CD4-positive, alpha-beta memory T cell (primary cell): ENCODE measurements around the gene ASPM. TPM values are rescaled to one million over a fixed set of nuclear protein-coding genes. Genes with fewer than 3 reads are reported as not detected.

ENCODE experiments used
- CTCF ChIA-PET: fragments of 350-600 bp; sonication (Branson Sonifier 250); formaldehyde crosslinking; loops from one replicate; lab custom pipeline; 2021; ENCODE audit warnings: inconsistent platforms; ENCODE audit not compliant: partially characterized antibody; lab: Charles Lee
- POLR2A ChIA-PET: fragments of 350-600 bp; sonication (Branson Sonifier 250); formaldehyde crosslinking; loops from one replicate; lab custom pipeline; 2021; ENCODE audit not compliant: partially characterized antibody; lab: Charles Lee
- DNase-seq, 5 donors: peaks; one replicate each; pipeline versions ENCODE4 v3.0.0 to v3.0.0-alpha.2; 2020 to 2022; ENCODE audit warnings: mixed read lengths in 1 of 5
- H3K27ac ChIP-seq: one replicate; pipeline ENCODE4 v1.7.0; 2013; ENCODE audit warnings: low read depth, low read length
- H3K27me3 ChIP-seq: 2 replicates; pipeline ENCODE4 v1.7.0; 2013; ENCODE audit warnings: mild to moderate bottlenecking, low read length, moderate library complexity; ENCODE audit not compliant: insufficient read depth
- H3K36me3 ChIP-seq: 2 replicates; pipeline ENCODE4 v1.7.0; 2013; ENCODE audit warnings: mild to moderate bottlenecking, low read length, moderate library complexity; ENCODE audit not compliant: insufficient read depth
- H3K4me1 ChIP-seq: 2 replicates; pipeline ENCODE4 v1.7.0; 2013; ENCODE audit warnings: mild to moderate bottlenecking, low read length, moderate library complexity; ENCODE audit not compliant: insufficient read depth
- H3K4me3 ChIP-seq, 2 donors: one replicate each; pipeline ENCODE4 v1.7.0; 2013; ENCODE audit warnings: low read length in 2 of 2, mild to moderate bottlenecking in 1 of 2
- H3K9me3 ChIP-seq, 2 donors: one replicate each; pipeline ENCODE4 v1.7.0; 2013; ENCODE audit warnings: low read length in 2 of 2, control low read depth in 1 of 2; ENCODE audit not compliant: control insufficient read depth in 1 of 2
- H3K27ac Mint-ChIP-seq, 7 donors: one replicate each; pipeline ENCODE4 v1.8.0; 2020 to 2021; ENCODE audit warnings: mixed read lengths in 7 of 7, mild to moderate bottlenecking in 6 of 7, inconsistent platforms in 3 of 7, moderate library complexity in 3 of 7
- H3K27me3 Mint-ChIP-seq, 2 donors: one replicate each; pipeline ENCODE4 v1.8.0; 2020 to 2021; ENCODE audit warnings: mixed read lengths in 2 of 2
- H3K36me3 Mint-ChIP-seq, 2 donors: one replicate each; pipeline ENCODE4 v1.8.0; 2020 to 2021; ENCODE audit warnings: mixed read lengths in 2 of 2, inconsistent platforms in 1 of 2, mild to moderate bottlenecking in 1 of 2
- H3K4me1 Mint-ChIP-seq, 4 donors: one replicate each; pipeline ENCODE4 v1.8.0; 2020 to 2021; ENCODE audit warnings: mixed read lengths in 4 of 4, mild to moderate bottlenecking in 1 of 4
- H3K4me3 Mint-ChIP-seq, 8 donors: one replicate each; pipeline ENCODE4 v1.8.0; 2020 to 2021; ENCODE audit warnings: mixed read lengths in 8 of 8, mild to moderate bottlenecking in 7 of 8, moderate library complexity in 6 of 8, inconsistent platforms in 3 of 8
- H3K9me3 Mint-ChIP-seq, 8 donors: one replicate each; pipeline ENCODE4 v1.8.0; 2020 to 2021; ENCODE audit warnings: mixed read lengths in 8 of 8, mild to moderate bottlenecking in 5 of 8, inconsistent platforms in 3 of 8, moderate library complexity in 1 of 8
- intact Hi-C: fragments of 100-400 bp; cut with micrococcal nuclease; formaldehyde crosslinking; loops from one replicate; pipeline ENCODE4 v1.15.1; 2023
- polyA plus RNA-seq, 2 donors: library from polyadenylated mRNA; unstranded; fragments of 300-500 nt; fragmentation: Illumina TruSeq; gene quantifications; one replicate each; pipeline ENCODE4 v1.2.3, GENCODE V29; 2021
- total RNA-seq, 2 experiments: library from RNA; stranded (reverse); gene quantifications; one replicate each; pipeline ENCODE4 v1.2.3, GENCODE V29; 2021

Gene ASPM
- total and polyA plus RNA-seq, 4 experiments from 2014 or later, result 0.01 to 0.38 (median 0.30) TPM; not detected in 1

DNA sequence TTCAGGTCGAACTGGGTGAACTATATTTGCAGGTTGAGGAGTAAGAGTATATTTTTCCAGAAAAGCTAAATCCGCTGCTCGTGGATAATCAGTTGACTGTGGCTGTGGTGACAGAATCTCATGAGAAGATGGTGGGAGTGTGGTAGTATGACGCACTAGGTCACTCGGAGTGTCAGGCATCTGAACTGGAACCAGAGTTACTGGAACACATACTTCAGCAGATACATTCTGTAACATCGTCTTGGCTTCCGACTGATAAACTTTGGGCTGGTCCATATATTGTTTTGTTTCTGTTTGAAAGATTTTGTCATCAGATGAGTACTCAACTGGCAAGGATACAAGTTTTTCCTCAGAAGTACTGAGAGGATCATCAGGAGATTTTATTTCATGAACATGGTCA, 13.0 kb upstream of the ASPM start:
- Histone ChIP-seq H3K36me3 (no peaks in the 10 kb centered on the region), H3K27ac (no peak overlapping the region), H3K4me1 (no peaks in the 10 kb centered on the region), H3K27me3 (no peaks in the 10 kb centered on the region), H3K4me3 (no peak overlapping the region), H3K9me3 (no peaks in the 10 kb centered on the region)
- peaks cover 0 to 2% (median 0%) of the 10 kb centered on the region in 8 donors for H3K9me3 Mint-ChIP-seq
- no peak for DNase-seq
- ChIA-PET CTCF (interaction anchor here (1.3 kb wide), 1 partner anchor 20 kb away, joined by 3 read pairs; no protein-coding TSS in a partner anchor), POLR2A (interaction anchor here (0.6 to 0.8 kb wide), 2 partner anchors 9 to 20 kb away, joined by 3 to 7 read pairs; no protein-coding TSS in a partner anchor)
- H3K4me3 Mint-ChIP-seq, result no peak overlapping the region
- H3K27ac Mint-ChIP-seq, result no peak overlapping the region
- peaks cover 0 to 5% (median 2%) of the 10 kb centered on the region in 4 donors for H3K4me1 Mint-ChIP-seq
- intact Hi-C loops, result no loop called here
- H3K27me3 Mint-ChIP-seq, result no peaks in the 10 kb centered on the region
- peaks cover 21 to 28% of the 10 kb centered on the region in 2 donors for H3K36me3 Mint-ChIP-seq

- intact Hi-C loops, result no loop called here
- H3K4me3 Mint-ChIP-seq, result no peak overlapping the region
- Histone ChIP-seq H3K9me3 (no peaks in the 10 kb centered on the region), H3K4me1 (no peaks in the 10 kb centered on the region), H3K27ac (no peak overlapping the region), H3K4me3 (no peak overlapping the region), H3K36me3 (no peaks in the 10 kb centered on the region), H3K27me3 (no peaks in the 10 kb centered on the region)
- peaks cover 0 to 1% (median 0%) of the 10 kb centered on the region in 4 donors for H3K4me1 Mint-ChIP-seq
- POLR2A ChIA-PET, result no interaction called here
- H3K36me3 Mint-ChIP-seq, result peaks cover 15 to 20% of the 10 kb centered on the region in 2 donors
- H3K27ac Mint-ChIP-seq, result peak overlapping the region in 1 of 7 donors; percentile 15
- no peaks in the 10 kb centered on the region for H3K27me3 Mint-ChIP-seq
- H3K9me3 Mint-ChIP-seq, result no peaks in the 10 kb centered on the region
- no peak for DNase-seq
- CTCF ChIA-PET, result interaction anchor here (0.7 kb wide), 1 partner anchor 24 kb away, joined by 3 read pairs; no protein-coding TSS in a partner anchor
These were observed 10.2 kb upstream of the ASPM start for GRCh38 chr1:197156692-197157091.

GRCh38 chr1:197152662-197153061, 6.2 kb upstream of the ASPM start:
- CTCF ChIA-PET, result interaction anchor here (1.0 to 1.7 kb wide), 2 partner anchors 9 to 27 kb away, joined by 3 to 8 read pairs; no protein-coding TSS in a partner anchor
- Mint-ChIP-seq H3K27ac (no peak overlapping the region), H3K4me3 (no peak overlapping the region), H3K36me3 (no peaks in the 10 kb centered on the region), H3K27me3 (no peaks in the 10 kb centered on the region), H3K4me1 (peaks cover 0 to 1% (median 0%) of the 10 kb centered on the region in 4 donors), H3K9me3 (no peaks in the 10 kb centered on the region)
- no peaks in the 10 kb centered on the region for H3K4me1 ChIP-seq
- POLR2A ChIA-PET, result no interaction called here
- no peak for DNase-seq
- H3K9me3 ChIP-seq, result no peaks in the 10 kb centered on the region
- H3K27me3 ChIP-seq, result no peaks in the 10 kb centered on the region
- intact Hi-C loops, result no loop called here
- no peak overlapping the region for H3K27ac ChIP-seq
- no peaks in the 10 kb centered on the region for H3K36me3 ChIP-seq
- H3K4me3 ChIP-seq, result no peak overlapping the region

GRCh38 chr1:197151185-197151584, 4.7 kb upstream of the ASPM start:
- Mint-ChIP-seq H3K27ac (no peak overlapping the region), H3K27me3 (no peaks in the 10 kb centered on the region), H3K4me1 (peaks cover 3 to 8% (median 5%) of the 10 kb centered on the region in 4 donors), H3K9me3 (peaks cover 0 to 2% (median 0%) of the 10 kb centered on the region in 8 donors), H3K36me3 (peaks cover 0 to 4% of the 10 kb centered on the region in 2 donors), H3K4me3 (no peak overlapping the region)
- ChIA-PET POLR2A (interaction anchor here (0.5 kb wide), 1 partner anchor 1554 kb away, joined by 3 read pairs; no protein-coding TSS in a partner anchor), CTCF (interaction anchor here (1.7 kb wide), 1 partner anchor 28 kb away, joined by 8 read pairs; no protein-coding TSS in a partner anchor)
- Histone ChIP-seq H3K4me1 (no peaks in the 10 kb centered on the region), H3K27me3 (no peaks in the 10 kb centered on the region), H3K9me3 (no peaks in the 10 kb centered on the region), H3K4me3 (no peak overlapping the region), H3K36me3 (no peaks in the 10 kb centered on the region), H3K27ac (no peak overlapping the region)
- intact Hi-C loops, result no loop called here
- no peak for DNase-seq

- Mint-ChIP-seq H3K36me3 (peaks cover 0 to 4% of the 10 kb centered on the region in 2 donors), H3K4me1 (peaks cover 3 to 9% (median 5%) of the 10 kb centered on the region in 4 donors), H3K4me3 (no peak overlapping the region), H3K9me3 (peaks cover 0 to 5% (median 0%) of the 10 kb centered on the region in 8 donors), H3K27me3 (no peaks in the 10 kb centered on the region), H3K27ac (no peak overlapping the region)
- ChIA-PET CTCF (no interaction called here), POLR2A (interaction anchor here (1.4 kb wide), 1 partner anchor 10 kb away, joined by 3 read pairs; no protein-coding TSS in a partner anchor)
- intact Hi-C loops, result no loop called here
- DNase-seq, result no peak
- no peak overlapping the region for H3K4me3 ChIP-seq
- H3K27ac ChIP-seq, result no peak overlapping the region
- peaks cover under 1% of the 10 kb centered on the region for H3K4me1 ChIP-seq
- H3K36me3 ChIP-seq, result no peaks in the 10 kb centered on the region
- no peaks in the 10 kb centered on the region for H3K9me3 ChIP-seq
- H3K27me3 ChIP-seq, result no peaks in the 10 kb centered on the region
These were observed 4.0 kb upstream of the ASPM start for GRCh38 chr1:197150336-197151005.

DNA sequence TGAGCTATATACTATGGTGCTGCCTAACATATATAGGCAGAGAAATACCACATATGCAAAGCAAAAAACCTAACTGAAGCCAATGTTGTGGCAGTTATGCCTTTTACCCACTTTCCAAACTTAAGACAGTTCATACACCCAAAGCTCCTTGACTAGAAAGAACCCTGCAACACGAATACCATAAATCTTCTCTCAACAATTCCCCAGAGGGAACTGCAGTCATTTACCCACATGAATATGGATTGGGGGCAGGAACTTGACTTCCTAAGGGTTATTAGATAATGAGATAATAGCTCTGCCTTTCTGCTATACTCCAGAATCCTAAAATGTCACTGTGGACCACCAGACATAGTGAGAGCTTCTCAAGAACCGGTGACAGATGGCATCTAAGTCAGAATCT, 2.9 kb upstream of the ASPM start:
- intact Hi-C loops, result no loop called here
- Histone ChIP-seq H3K9me3 (no peaks in the 10 kb centered on the region), H3K36me3 (no peaks in the 10 kb centered on the region), H3K4me1 (peaks cover 9% of the 10 kb centered on the region), H3K27me3 (no peaks in the 10 kb centered on the region), H3K27ac (no peak overlapping the region), H3K4me3 (no peak overlapping the region)
- ChIA-PET CTCF (no interaction called here), POLR2A (interaction anchor here (1.4 kb wide), 1 partner anchor 11 kb away, joined by 3 read pairs; no protein-coding TSS in a partner anchor)
- H3K27me3 Mint-ChIP-seq, result peaks cover 0 to 4% of the 10 kb centered on the region in 2 donors
- H3K4me3 Mint-ChIP-seq, result no peak overlapping the region
- peaks cover 0 to 4% of the 10 kb centered on the region in 2 donors for H3K36me3 Mint-ChIP-seq
- H3K9me3 Mint-ChIP-seq, result peaks cover 0 to 5% (median 0%) of the 10 kb centered on the region in 8 donors
- no peak overlapping the region for H3K27ac Mint-ChIP-seq
- H3K4me1 Mint-ChIP-seq, result peaks cover 6 to 16% (median 7%) of the 10 kb centered on the region in 4 donors
- DNase-seq, result no peak

DNA sequence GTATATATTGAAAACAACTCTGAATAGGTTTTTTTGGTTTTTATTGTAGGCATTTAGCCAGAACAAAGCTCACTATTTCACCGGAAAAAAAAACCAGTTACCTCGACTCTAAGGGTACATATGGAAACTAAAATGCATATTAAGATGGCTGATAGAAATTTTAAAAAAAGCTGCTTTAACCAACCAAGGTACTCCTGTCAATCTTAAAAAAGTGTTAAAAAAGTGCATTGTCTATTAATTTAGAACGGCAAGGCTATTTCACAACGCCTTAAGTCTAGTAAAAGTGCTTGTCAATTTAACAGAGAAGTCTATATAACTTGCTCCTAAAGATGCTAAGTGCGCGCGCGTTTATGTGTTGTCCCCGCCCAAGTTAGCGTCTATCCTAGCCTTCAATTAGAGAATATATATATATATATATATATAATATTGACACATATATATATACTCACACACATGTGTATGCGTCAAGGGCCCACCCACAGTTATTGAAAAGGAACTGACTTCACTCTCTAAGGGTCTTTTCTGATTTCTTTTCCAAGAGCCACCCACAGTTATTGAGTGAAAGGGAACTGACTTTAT, 934 bp downstream of the ASPM start:
- Histone ChIP-seq H3K27ac (peak overlapping the region; percentile 60), H3K9me3 (no peaks in the 10 kb centered on the region), H3K4me1 (peaks cover 25% of the 10 kb centered on the region), H3K4me3 (peak overlapping the region; percentile 55 to 76), H3K27me3 (no peaks in the 10 kb centered on the region), H3K36me3 (no peaks in the 10 kb centered on the region)
- CTCF ChIA-PET, result no interaction called here
- POLR2A ChIA-PET, result no interaction called here
- peak overlapping the region; percentile 88 to 94 (median 92) for H3K4me3 Mint-ChIP-seq
- H3K9me3 Mint-ChIP-seq, result peaks cover 0 to 5% (median 0%) of the 10 kb centered on the region in 8 donors
- H3K36me3 Mint-ChIP-seq, result peaks cover 0 to 4% of the 10 kb centered on the region in 2 donors
- no peak for DNase-seq
- peaks cover 0 to 4% of the 10 kb centered on the region in 2 donors for H3K27me3 Mint-ChIP-seq
- peak overlapping the region in 4 of 7 donors; percentile 25 to 91 (median 62) for H3K27ac Mint-ChIP-seq
- intact Hi-C loops, result no loop called here
- peaks cover 19 to 24% (median 19%) of the 10 kb centered on the region in 4 donors for H3K4me1 Mint-ChIP-seq
